Astrocyte of the cerebellum (primary cell): ENCODE measurements around the gene ADGRA3.
"Not testable (repeated sequence)": the region's sequence is repeated elsewhere in the genome, so short reads cannot be mapped to it uniquely, and the experiment has no call there.

Source experiments
- DNase-seq: peaks from one replicate; pipeline ENCODE4 v3.0.0-alpha.2; 2011; ENCODE audit warnings: low read depth
- H3K4me3 ChIP-seq: 2 replicates; pipeline ENCODE4 v1.5.1; 2011; ENCODE audit warnings: mild to moderate bottlenecking, low read depth, low read length, moderate library complexity
- CTCF ChIP-seq: IDR thresholded peaks from 2 replicates; pipeline ENCODE4 v1.5.1; 2012; ENCODE audit warnings: low read length, low read depth, moderate library complexity, mild to moderate bottlenecking; ENCODE audit errors: missing control alignments
- in situ Hi-C: cut with HindIII; loops from 2 replicates; pipeline ENCODE4 v1.10.0; 2017; ENCODE audit warnings: low sequenced_read_pairs

ADGRA3 gene

GRCh38 chr4:22385611-22386011 is 130.3 kb downstream of the ADGRA3 start:
- no peak for TF ChIP-seq CTCF
- no peak for DNase-seq
- in situ Hi-C loops, result loop anchor here (25.0 kb wide), 1 partner anchor 573 kb away; no protein-coding TSS in a partner anchor
- no peak overlapping the region for H3K4me3 ChIP-seq

GRCh38 chr4:22384154-22384553 is 131.7 kb downstream of the ADGRA3 start:
- in situ Hi-C loops, result loop anchor here (25.0 kb wide), 1 partner anchor 572 kb away; no protein-coding TSS in a partner anchor
- no peak for TF ChIP-seq CTCF
- no peak overlapping the region for H3K4me3 ChIP-seq
- DNase-seq, result no peak

- DNase-seq, H3K4me3 ChIP-seq: not testable (repeated sequence)
Measured at GRCh38 chr4:22382216-22382615, 133.7 kb downstream of the ADGRA3 start.

GRCh38 chr4:22372986-22373385 is 142.9 kb downstream of the ADGRA3 start:
- TF ChIP-seq CTCF, result no peak
- H3K4me3 ChIP-seq, result no peak overlapping the region
- in situ Hi-C loops, result no loop called here

More at GRCh38 chr4:22382216-22382615, 133.7 kb downstream of the ADGRA3 start:
- in situ Hi-C loops, result loop anchor here (25.0 kb wide), 1 partner anchor 570 kb away; no protein-coding TSS in a partner anchor

GRCh38 chr4:22369901-22370562 is 145.8 kb downstream of the ADGRA3 start:
- no peak for TF ChIP-seq CTCF
- in situ Hi-C loops, result no loop called here

More at GRCh38 chr4:22372986-22373385, 142.9 kb downstream of the ADGRA3 start:
- no peak for DNase-seq

GRCh38 chr4:22363787-22364186 is 152.1 kb downstream of the ADGRA3 start:
- no peak for TF ChIP-seq CTCF
- in situ Hi-C loops, result no loop called here
- no peak overlapping the region for H3K4me3 ChIP-seq
- DNase-seq, result no peak

More at GRCh38 chr4:22369901-22370562, 145.8 kb downstream of the ADGRA3 start:
- no peak for DNase-seq
- H3K4me3 ChIP-seq, result no peak overlapping the region

- in situ Hi-C loops, result no loop called here
- no peak overlapping the region for H3K4me3 ChIP-seq
- TF ChIP-seq CTCF, result no peak
- no peak for DNase-seq
Measured at GRCh38 chr4:22363036-22363435, 152.8 kb downstream of the ADGRA3 start.
